Fibroblast of lung (primary cell): ENCODE data around the gene RERG. TPM values are rescaled to one million over a fixed set of nuclear protein-coding genes. Genes with fewer than 3 reads are reported as not detected.

Source experiments
- DNase-seq, 2 donors: peaks; one replicate each; pipeline versions ENCODE4 v3.0.0 to v3.0.0-alpha.2; 2010; ENCODE audit warnings: low read depth in 2 of 2
- H2AFZ ChIP-seq: 2 replicates; pipeline ENCODE4 v1.5.1; 2012; ENCODE audit warnings: low read length, control low read depth, inconsistent platforms
- H3K27ac ChIP-seq: 2 replicates; pipeline ENCODE4 v1.5.1; 2011; ENCODE audit warnings: low read length, control low read depth; ENCODE audit not compliant: insufficient read depth
- H3K27me3 ChIP-seq: 2 replicates; pipeline ENCODE4 v1.5.1; 2011; ENCODE audit warnings: mild to moderate bottlenecking, low read length; ENCODE audit not compliant: control insufficient read depth, insufficient read depth
- H3K36me3 ChIP-seq: 2 replicates; pipeline ENCODE4 v1.5.1; 2011; ENCODE audit warnings: low read length; ENCODE audit not compliant: control insufficient read depth, insufficient read depth
- H3K4me1 ChIP-seq: 2 replicates; pipeline ENCODE4 v1.5.1; 2011; ENCODE audit warnings: low read length; ENCODE audit not compliant: control insufficient read depth, insufficient read depth; ENCODE audit errors: extremely low read depth
- H3K4me2 ChIP-seq: 2 replicates; pipeline ENCODE4 v1.5.1; 2011; ENCODE audit warnings: low read length, control low read depth; ENCODE audit not compliant: insufficient read depth; ENCODE audit errors: extremely low read depth
- H3K4me3 ChIP-seq, 4 experiments: fragments of 200-600 bp in 1 of 4; sonication (generic) in 1 of 4; replicated peaks in 1 of 4; 2 replicates each; pipeline ENCODE4 v1.5.1; 2011 to 2016; ENCODE audit warnings: low read length in 4 of 4, low read depth in 3 of 4, mild to moderate bottlenecking in 3 of 4, control low read depth in 2 of 4, inconsistent platforms in 1 of 4, mixed read lengths in 1 of 4; ENCODE audit not compliant: insufficient read depth in 1 of 4; ENCODE audit errors: control extremely low read depth in 1 of 4
- H3K79me2 ChIP-seq: 2 replicates; pipeline ENCODE4 v1.5.1; 2012; ENCODE audit warnings: mild to moderate bottlenecking, low read length, inconsistent platforms; ENCODE audit not compliant: control insufficient read depth, insufficient read depth
- H3K9ac ChIP-seq: 2 replicates; pipeline ENCODE4 v1.5.1; 2011; ENCODE audit warnings: mild to moderate bottlenecking, low read length, control low read depth; ENCODE audit not compliant: insufficient read depth
- H3K9me3 ChIP-seq: 2 replicates; pipeline ENCODE4 v1.5.1; 2012; ENCODE audit warnings: low read depth, low read length; ENCODE audit not compliant: control insufficient read depth, insufficient read depth
- H4K20me1 ChIP-seq: 2 replicates; pipeline ENCODE4 v1.5.1; 2011; ENCODE audit warnings: low read length; ENCODE audit not compliant: control insufficient read depth, insufficient read depth; ENCODE audit errors: extremely low read depth
- CTCF ChIP-seq, 2 donors: IDR thresholded peaks in 1 of 2; conservative IDR thresholded peaks in 1 of 2; 1 replicate in 1 of 2; 2 replicates in 1 of 2; pipeline ENCODE4 v1.5.1; 2011 to 2012; ENCODE audit warnings: low read length in 2 of 2, control low read depth in 1 of 2, inconsistent platforms in 1 of 2, low read depth in 1 of 2, mild to moderate bottlenecking in 1 of 2
- EZH2 ChIP-seq: IDR thresholded peaks from 2 replicates; pipeline ENCODE4 v1.5.1; 2012; ENCODE audit warnings: low read length, control low read depth, mild to moderate bottlenecking; ENCODE audit errors: missing control alignments
- polyA plus RNA-seq, 2 donors: library from polyadenylated mRNA; depleted of rRNA in 1 of 2; stranded (reverse) in 1 of 2; unstranded in 1 of 2; fragments of >200 nt; gene quantifications; 2 replicates each; pipeline ENCODE4 v1.2.1, GENCODE V29; 2011 to 2012; ENCODE audit warnings: missing spikeins in 1 of 2
- total RNA-seq: library from RNA; depleted of rRNA; stranded (reverse); fragments of >200 nt; gene quantifications from 2 replicates; pipeline ENCODE4 v1.2.1, GENCODE V29; 2014

The RERG gene
- total and polyA plus RNA-seq, 2 donors (not counting 1 experiment from before 2014, with no cell fraction given) = 0.33 to 0.57 TPM

- peak; percentile 58 to 87 for DNase-seq
- TF ChIP-seq CTCF (conservative IDR thresholded peaks at IDR 0.05 in 1 of 2, IDR thresholded peaks at IDR 0.05 in 1 of 2; ENCODE audit: low read depth in 1 of 2, low read length in 2 of 2) = no peak
- TF ChIP-seq EZH2 = no peak
- no peaks in the 10 kb centered on the region for H4K20me1 ChIP-seq
- H3K4me2 ChIP-seq = peak overlapping the region; percentile 47
- H3K4me1 ChIP-seq = no peaks in the 10 kb centered on the region
- H3K27me3 ChIP-seq = no peaks in the 10 kb centered on the region
- no peaks in the 10 kb centered on the region for H3K79me2 ChIP-seq
- no peak overlapping the region for H3K9ac ChIP-seq
- no peak overlapping the region for H3K4me3 ChIP-seq
- no peaks in the 10 kb centered on the region for H3K36me3 ChIP-seq
- H3K9me3 ChIP-seq = no peaks in the 10 kb centered on the region
- H3K27ac ChIP-seq = no peak overlapping the region
- no peak overlapping the region for H2AFZ ChIP-seq
Observed at GRCh38 chr12:15165012-15165659, 56.1 kb downstream of the RERG start.

GRCh38 chr12:15163030-15163976 is 57.9 kb downstream of the RERG start:
- H3K27ac ChIP-seq = no peak overlapping the region
- no peaks in the 10 kb centered on the region for H3K79me2 ChIP-seq
- H3K9me3 ChIP-seq = no peaks in the 10 kb centered on the region
- no peaks in the 10 kb centered on the region for H4K20me1 ChIP-seq
- no peaks in the 10 kb centered on the region for H3K4me1 ChIP-seq
- H3K4me3 ChIP-seq = no peak overlapping the region
- H2AFZ ChIP-seq = no peak overlapping the region
- peak; percentile 25 to 46 for DNase-seq
- H3K36me3 ChIP-seq = no peaks in the 10 kb centered on the region
- H3K27me3 ChIP-seq = no peaks in the 10 kb centered on the region
- H3K4me2 ChIP-seq = no peak overlapping the region
- H3K9ac ChIP-seq = no peak overlapping the region
- no peak for TF ChIP-seq CTCF (conservative IDR thresholded peaks at IDR 0.05 in 1 of 2, IDR thresholded peaks at IDR 0.05 in 1 of 2; ENCODE audit: low read depth in 1 of 2, low read length in 2 of 2)
- no peak for TF ChIP-seq EZH2

GRCh38 chr12:15158083-15158482 is 63.1 kb downstream of the RERG start:
- DNase-seq = no peak
- TF ChIP-seq CTCF (conservative IDR thresholded peaks at IDR 0.05 in 1 of 2, IDR thresholded peaks at IDR 0.05 in 1 of 2; ENCODE audit: low read depth in 1 of 2, low read length in 2 of 2) = no peak
- no peak for TF ChIP-seq EZH2
- H3K9me3 ChIP-seq = no peaks in the 10 kb centered on the region

More at GRCh38 chr12:15158083-15158482, 63.1 kb downstream of the RERG start:
- no peaks in the 10 kb centered on the region for H4K20me1 ChIP-seq
- no peak overlapping the region for H3K9ac ChIP-seq
- H3K4me3 ChIP-seq = no peak overlapping the region
- H3K4me1 ChIP-seq = no peaks in the 10 kb centered on the region
- no peaks in the 10 kb centered on the region for H3K27me3 ChIP-seq
- no peak overlapping the region for H3K4me2 ChIP-seq
- H3K79me2 ChIP-seq = no peaks in the 10 kb centered on the region
- no peak overlapping the region for H3K27ac ChIP-seq
- H2AFZ ChIP-seq = no peak overlapping the region
- no peaks in the 10 kb centered on the region for H3K36me3 ChIP-seq
